Skin epidermis (tissue), 12 donors: ENCODE data around the gene OMD.
"Not testable (repeated sequence)": the region's sequence is repeated elsewhere in the genome, so short reads cannot be mapped to it uniquely, and the experiment has no call there.

Experiments used
- H3K27ac ChIP-seq, 21 experiments: fragments of 200-600 bp; sonication (generic) in 11 of 21; one replicate each; pipeline ENCODE4 v1.5.0; 2020; ENCODE audit warnings: mild to moderate bottlenecking in 3 of 21, inconsistent platforms in 2 of 21, moderate library complexity in 2 of 21
- H3K4me3 ChIP-seq, 7 experiments: fragments of 200-600 bp; sonication (generic) in 2 of 7; one replicate each; pipeline ENCODE4 v1.5.0; 2020; ENCODE audit warnings: inconsistent platforms in 2 of 7, mild to moderate bottlenecking in 2 of 7, moderate library complexity in 1 of 7

OMD gene

DNA sequence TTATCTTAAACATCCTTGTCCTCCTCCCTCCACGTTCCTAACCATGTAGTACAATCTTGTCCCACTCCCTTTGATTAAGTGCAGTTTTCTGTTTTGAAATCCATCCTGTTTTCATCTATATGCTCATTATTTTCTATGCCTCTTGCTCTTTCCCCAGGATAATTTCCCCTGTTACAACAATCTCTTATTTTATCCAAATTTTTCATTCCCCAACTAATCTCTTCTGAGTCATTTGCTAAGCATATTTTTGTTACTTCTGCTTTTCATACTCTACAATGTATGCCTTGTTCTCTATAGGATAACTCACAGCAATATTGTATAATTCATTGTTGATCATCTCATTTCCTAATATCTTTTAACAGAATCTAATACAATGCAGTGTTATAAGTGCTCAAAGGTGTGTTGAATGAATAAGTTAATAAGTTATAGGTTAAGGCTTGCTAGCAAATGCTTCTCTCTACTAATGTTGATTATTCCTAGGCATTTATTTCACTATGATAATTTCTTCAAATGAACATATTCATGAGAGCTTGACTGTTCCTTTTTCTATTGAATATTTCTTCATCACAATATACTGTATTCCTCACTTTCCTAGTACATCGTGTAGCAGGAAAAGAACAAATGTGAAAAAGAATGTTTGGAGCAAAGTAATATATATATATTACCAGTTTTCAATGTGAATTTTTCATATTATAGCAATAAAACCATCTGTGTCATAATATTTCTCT is 1.5 kb downstream of the OMD start:
- Histone ChIP-seq H3K27ac (peak overlapping the region in 4 of 21 experiments; percentile 16 to 75 (median 62)), H3K4me3 (peak overlapping the region in 1 of 7 experiments; percentile 10)

- Histone ChIP-seq H3K27ac (no peak overlapping the region), H3K4me3 (no peak overlapping the region)
Measured at GRCh38 chr9:92414566-92414965, 9.7 kb downstream of the OMD start.

- H3K4me3 ChIP-seq = not testable (repeated sequence)
- H3K27ac ChIP-seq = peak overlapping the region in 4 of 21 experiments; percentile 7 to 59 (median 42)
Measured at GRCh38 chr9:92411157-92411556, 13.1 kb downstream of the OMD start.

DNA sequence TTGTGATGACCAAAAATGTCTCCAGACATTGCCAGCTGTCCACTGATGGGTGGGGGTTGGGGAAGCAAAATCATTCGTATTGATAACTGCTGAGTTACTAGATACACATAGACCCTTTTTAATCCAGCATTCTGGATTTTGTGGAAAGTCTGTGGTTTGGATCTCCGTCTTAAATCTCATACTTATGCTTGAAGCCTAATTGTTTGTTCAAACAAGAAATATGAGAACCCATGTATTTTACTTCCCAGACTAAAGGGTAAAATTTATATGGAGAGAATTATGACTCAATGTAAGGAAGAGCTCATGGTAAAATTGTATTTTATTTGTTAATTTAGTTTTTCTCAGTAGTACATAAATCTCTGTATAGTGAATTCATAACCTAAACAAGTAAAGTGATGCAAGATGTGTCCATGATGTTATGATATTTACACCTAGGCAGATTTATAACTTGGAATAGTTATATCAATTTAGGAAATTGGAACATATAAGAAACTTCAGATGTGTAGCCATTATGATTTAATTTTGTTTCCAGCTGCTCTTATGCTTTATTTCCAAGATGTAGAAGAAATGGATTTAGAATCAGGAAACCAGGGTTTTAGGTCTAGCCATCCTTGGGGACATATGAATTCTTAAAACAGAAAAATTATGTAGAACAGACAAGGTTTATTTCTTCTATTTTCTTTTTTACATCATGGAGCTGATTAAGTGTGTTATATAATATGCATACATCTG is 15.4 kb downstream of the OMD start:
- H3K4me3 ChIP-seq = no peak overlapping the region
- H3K27ac ChIP-seq = no peak overlapping the region

DNA sequence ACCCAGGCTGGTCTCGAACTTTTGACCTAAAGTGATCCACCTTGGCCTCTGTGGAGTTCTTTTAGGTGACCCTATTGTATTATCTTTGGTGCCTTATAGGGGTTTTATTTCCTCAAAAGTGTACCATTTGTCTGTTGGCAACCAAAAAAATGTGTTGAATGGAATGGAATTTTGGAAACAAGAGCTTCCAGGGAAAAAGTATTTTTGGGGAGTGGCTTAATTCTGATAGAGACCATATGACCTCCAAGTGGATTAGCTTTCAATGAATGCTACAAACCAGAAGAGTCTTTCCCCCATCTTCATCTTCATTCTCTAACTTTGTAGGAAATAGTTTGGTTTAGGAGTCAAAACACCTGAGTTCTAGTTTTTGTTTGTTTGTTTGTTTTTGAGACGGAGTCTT is 16.5 kb downstream of the OMD start:
- H3K4me3 ChIP-seq = no peak overlapping the region
- no peak overlapping the region for H3K27ac ChIP-seq

DNA sequence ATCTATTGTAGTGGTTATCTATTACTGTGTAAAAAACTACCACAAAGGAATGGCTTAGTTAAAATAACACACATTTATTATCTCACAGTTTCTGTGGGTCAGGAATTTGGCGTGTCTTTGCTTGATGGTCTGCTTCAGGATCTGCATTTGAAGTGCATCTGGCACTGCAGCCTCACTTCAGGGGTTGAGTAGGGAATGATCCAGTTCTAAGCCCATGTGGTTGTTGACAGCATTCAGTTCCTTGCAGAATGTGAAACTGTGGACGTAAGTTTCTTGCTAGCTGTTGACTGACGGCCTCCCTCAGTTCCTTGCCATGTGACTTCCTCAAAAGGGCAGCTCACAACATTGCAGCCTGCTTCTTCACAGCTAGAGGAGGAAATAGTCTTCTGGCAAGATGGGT is 17.8 kb downstream of the OMD start:
- H3K4me3 ChIP-seq = no peak overlapping the region
- H3K27ac ChIP-seq = peak overlapping the region in 12 of 21 experiments; percentile 9 to 76 (median 52)

- peak overlapping the region in 8 of 21 experiments; percentile 5 to 76 (median 54) for H3K27ac ChIP-seq
- no peak overlapping the region for H3K4me3 ChIP-seq
Measured at GRCh38 chr9:92405818-92406217, 18.5 kb downstream of the OMD start.

DNA sequence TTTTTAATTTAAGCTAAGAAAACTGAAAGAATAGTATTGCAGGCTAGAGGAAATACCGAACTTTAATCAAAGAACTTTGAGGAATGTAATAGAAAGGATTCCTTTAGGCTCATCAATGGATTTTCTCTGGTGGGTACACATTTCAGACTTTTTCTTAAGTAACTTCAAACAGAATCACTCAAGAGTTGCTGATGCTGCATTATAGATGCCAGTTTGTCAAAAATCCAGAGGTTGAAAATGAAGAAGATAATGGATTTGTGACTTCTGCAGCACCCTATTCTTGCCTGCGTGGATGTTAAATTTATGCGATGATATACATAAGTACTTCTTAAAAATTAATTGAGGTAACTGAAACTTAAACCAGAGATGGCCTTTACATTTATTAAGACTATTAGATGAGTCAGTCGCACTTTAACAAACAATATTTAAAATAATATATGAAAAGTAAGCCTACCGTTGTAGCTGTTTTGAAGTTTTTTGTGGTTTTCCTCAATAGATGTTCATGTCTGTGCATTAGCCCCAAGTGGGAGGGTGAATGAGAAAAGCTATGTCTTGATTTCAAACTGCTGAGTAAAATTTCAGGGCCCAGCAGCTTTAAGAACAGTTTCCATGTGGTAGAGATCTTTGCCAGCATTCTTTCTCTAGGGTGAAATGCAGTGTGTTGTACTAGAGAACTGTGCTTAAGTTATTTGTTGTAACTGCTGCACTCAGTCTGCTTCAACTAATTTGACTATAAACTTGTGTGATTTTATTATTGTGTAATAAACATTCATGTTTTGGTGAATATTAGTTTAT is 20.0 kb downstream of the OMD start, which contains the start of gene OGN:
TSS of gene OGN (minus strand) at position 537 of the 795 bp plus-strand sequence. CDS start 1,171 bp downstream, outside the sequence.
- H3K27ac ChIP-seq = peak within 1 kb of the TSS in 2 of 21 experiments; percentile 20 to 52
- peak within 1 kb of the TSS in 1 of 7 experiments; percentile 18 for H3K4me3 ChIP-seq

DNA sequence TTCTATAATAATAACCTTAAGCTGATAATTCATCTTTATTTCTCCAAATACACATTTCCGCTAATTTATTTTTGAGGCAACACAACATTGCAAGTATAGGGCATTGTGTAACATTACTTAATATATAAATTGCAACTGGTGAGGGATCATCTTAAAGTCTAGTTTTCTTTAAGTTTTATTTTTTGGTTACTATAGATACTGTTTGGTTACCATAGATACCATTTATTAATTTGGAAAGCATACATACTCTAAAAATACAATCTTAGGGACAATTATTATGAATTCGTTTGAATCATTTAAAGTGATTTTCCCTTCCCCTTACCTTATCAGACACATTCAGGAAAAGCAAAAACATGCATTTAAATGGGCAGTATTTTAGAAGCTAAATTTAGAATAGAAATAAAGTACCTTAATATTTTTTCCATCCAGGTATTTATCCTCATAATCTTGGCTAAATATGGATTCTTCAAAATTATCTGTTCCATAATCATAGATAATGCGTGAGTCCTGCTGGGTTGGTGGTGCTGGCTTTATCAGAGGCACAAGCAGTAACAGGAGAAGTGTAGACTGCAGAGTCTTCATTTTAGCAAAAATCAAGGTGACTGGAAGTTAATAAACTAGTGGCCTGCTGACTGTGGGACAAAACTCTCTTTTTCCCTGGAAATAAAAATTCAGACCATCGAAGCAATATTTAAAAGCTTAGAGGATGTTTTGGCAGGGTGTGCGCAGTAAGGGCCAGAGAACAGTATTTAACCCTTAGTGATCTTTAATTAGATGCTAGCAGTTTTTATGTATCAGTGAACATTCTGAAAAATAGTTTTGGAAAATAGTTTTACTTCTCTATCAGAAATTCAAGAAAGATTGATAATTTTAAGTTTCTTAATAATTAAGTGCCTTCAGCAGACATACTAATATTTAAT is 21.2 kb downstream of the OMD start:
- H3K4me3 ChIP-seq = peak overlapping the region in 1 of 7 experiments; percentile 18
- H3K27ac ChIP-seq = no peak overlapping the region

DNA sequence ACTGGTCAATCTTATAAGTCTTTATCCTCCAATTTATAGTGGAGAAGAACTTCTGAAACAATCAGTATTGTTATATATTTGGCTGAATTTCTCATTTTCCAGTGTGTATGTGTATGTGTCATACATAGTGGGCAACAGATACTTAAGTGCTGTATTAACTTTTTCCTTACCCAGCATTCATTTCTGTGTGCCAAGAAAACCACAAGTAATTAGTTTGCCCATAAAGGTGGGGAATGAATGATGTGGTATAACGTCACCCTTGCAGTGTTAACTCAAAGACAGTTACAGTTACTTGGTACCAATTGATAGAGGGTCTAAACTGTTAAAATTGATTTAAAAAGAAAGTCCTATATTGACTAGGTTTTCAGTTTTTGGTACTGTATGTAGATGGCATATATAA is 21.9 kb downstream of the OMD start:
- Histone ChIP-seq H3K4me3 (no peak overlapping the region), H3K27ac (no peak overlapping the region)

GRCh38 chr9:92397853-92398252 is 26.4 kb downstream of the OMD start:
- no peak overlapping the region for H3K4me3 ChIP-seq
- H3K27ac ChIP-seq = no peak overlapping the region

GRCh38 chr9:92395617-92396016 is 28.7 kb downstream of the OMD start:
- Histone ChIP-seq H3K27ac (no peak overlapping the region), H3K4me3 (no peak overlapping the region)

DNA sequence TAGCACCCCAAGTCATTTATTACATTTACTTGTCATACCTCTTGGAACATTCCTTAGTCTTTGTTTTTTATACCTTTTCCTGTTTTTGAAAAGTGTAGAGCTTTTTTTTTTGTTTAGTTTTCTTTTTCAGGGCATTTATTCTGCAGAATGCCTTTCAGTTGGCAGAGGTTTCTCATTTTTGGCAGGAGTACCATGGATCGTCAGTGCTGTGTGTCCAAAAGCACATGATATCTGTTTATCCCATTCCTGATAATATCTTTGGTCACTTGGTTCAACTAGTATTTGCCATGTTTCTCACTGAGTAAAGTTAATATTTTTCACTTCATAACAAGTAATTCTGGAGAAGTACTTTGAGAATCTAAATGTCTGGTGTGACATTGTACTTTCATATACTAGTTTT is 30.6 kb downstream of the OMD start:
- Histone ChIP-seq H3K4me3 (no peak overlapping the region), H3K27ac (no peak overlapping the region)

GRCh38 chr9:92392690-92393089 is 31.6 kb downstream of the OMD start:
- Histone ChIP-seq H3K27ac (no peak overlapping the region), H3K4me3 (no peak overlapping the region)

DNA sequence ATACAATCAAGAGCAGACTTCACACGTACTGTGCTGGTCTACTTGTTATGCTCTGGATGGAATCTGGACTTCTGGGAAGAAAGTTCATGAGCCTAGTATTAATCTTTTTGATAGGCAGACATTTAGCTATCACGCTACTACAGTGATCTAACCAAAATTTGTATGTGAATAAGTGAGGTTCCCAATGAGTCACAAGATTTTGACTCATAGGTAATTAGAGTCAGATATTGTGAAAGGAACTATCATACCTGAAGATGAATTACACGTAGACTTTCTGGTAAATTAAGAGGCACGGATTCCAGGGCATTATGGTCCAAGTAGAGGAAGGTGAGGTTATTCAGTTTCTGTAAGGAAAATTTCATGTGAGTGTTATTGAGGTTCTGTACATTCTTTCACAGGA is 38.3 kb downstream of the OMD start:
- peak overlapping the region in 2 of 21 experiments; percentile 20 to 26 for H3K27ac ChIP-seq

DNA sequence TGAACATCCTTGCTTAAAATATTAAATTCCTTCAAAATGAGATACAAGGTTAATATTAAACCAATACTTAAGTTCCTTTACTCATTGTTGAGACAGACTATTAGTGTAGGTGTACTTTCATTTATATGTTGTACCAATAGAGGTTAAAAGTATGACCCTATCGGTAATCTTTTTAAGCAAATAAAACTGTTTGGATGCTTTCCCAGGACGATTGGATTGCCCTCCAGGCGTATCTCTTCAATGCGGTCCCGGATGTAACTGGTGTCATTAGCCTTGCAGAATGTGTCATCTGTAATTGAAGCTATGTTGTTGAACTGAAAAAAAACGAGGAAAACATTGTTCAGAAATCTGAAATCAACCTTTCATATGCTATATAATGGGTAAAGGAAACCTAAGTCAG is 38.8 kb downstream of the OMD start:
- H3K27ac ChIP-seq = peak overlapping the region in 2 of 21 experiments; percentile 20 to 26
- no peak overlapping the region for H3K4me3 ChIP-seq

More for the DNA sequence above, 38.3 kb downstream of the OMD start:
- H3K4me3 ChIP-seq = no peak overlapping the region

GRCh38 chr9:92385001-92385400 is 39.3 kb downstream of the OMD start:
- H3K27ac ChIP-seq = peak overlapping the region in 1 of 21 experiments; percentile 7

GRCh38 chr9:92384375-92384774 is 39.9 kb downstream of the OMD start:
- Histone ChIP-seq H3K27ac (no peak overlapping the region), H3K4me3 (no peak overlapping the region)

More at GRCh38 chr9:92385001-92385400, 39.3 kb downstream of the OMD start:
- no peak overlapping the region for H3K4me3 ChIP-seq

DNA sequence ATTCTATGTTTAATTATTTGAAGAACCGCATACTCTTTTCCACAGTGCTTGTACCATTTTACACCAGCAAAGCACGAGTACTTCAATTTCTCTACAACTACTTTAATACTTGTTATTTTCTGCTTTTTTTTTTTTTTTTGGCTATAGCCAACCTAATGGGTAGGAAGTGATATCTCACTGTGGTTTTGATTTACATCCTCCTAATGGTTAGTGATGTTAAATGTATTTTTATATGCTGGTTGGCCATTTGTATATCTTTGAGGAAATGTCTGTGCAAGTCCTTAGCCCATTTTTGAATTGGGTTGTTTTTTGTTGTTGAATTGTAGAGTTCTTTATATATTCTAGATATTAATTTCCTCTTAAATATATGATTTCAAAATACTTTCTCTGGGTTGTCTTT is 42.5 kb downstream of the OMD start:
- H3K27ac ChIP-seq = no peak overlapping the region
- H3K4me3 ChIP-seq = no peak overlapping the region
